Measurements from ENCODE around the gene MINDY2. TPM values are rescaled to one million over a fixed set of nuclear protein-coding genes. Genes with fewer than 3 reads are reported as not detected.

MINDY2 gene
- total RNA-seq, 4 donors from 2014 or later = 7.4 to 12.7 (median 10.4) TPM

GRCh38 chr15:58758141-58758540 lies 13.0 kb upstream of the MINDY2 start:
- no peak for TF ChIP-seq POLR2A (IDR thresholded peaks at IDR 0.05)
- TF ChIP-seq, protein P1, sequence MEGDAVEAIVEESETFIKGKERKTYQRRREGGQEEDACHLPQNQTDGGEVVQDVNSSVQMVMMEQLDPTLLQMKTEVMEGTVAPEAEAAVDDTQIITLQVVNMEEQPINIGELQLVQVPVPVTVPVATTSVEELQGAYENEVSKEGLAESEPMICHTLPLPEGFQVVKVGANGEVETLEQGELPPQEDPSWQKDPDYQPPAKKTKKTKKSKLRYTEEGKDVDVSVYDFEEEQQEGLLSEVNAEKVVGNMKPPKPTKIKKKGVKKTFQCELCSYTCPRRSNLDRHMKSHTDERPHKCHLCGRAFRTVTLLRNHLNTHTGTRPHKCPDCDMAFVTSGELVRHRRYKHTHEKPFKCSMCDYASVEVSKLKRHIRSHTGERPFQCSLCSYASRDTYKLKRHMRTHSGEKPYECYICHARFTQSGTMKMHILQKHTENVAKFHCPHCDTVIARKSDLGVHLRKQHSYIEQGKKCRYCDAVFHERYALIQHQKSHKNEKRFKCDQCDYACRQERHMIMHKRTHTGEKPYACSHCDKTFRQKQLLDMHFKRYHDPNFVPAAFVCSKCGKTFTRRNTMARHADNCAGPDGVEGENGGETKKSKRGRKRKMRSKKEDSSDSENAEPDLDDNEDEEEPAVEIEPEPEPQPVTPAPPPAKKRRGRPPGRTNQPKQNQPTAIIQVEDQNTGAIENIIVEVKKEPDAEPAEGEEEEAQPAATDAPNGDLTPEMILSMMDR (IDR thresholded peaks at IDR 0.05) = peak in 3 of 6 experiments; percentile 14 to 39 (median 23)
- DNase-seq = no peak
- no peak overlapping the region for H3K27ac ChIP-seq
- no peaks in the 10 kb centered on the region for H3K9me3 ChIP-seq
- H3K36me3 ChIP-seq = no peaks in the 10 kb centered on the region
- H3K4me1 ChIP-seq = no peaks in the 10 kb centered on the region
- no peak overlapping the region for H3K4me3 ChIP-seq
- H3K27me3 ChIP-seq = no peaks in the 10 kb centered on the region

- no peak for DNase-seq
- TF ChIP-seq, protein P1 (IDR thresholded peaks at IDR 0.05) = no peak
- no peak for TF ChIP-seq POLR2A (IDR thresholded peaks at IDR 0.05)
- Histone ChIP-seq H3K4me3 (no peak overlapping the region), H3K9me3 (no peaks in the 10 kb centered on the region), H3K4me1 (no peaks in the 10 kb centered on the region), H3K36me3 (no peaks in the 10 kb centered on the region), H3K27me3 (no peaks in the 10 kb centered on the region), H3K27ac (no peak overlapping the region)
Measured at GRCh38 chr15:58760385-58761009, 10.6 kb upstream of the MINDY2 start.

GRCh38 chr15:58761010-58761388 lies 10.1 kb upstream of the MINDY2 start:
- no peaks in the 10 kb centered on the region for H3K4me1 ChIP-seq
- no peaks in the 10 kb centered on the region for H3K27me3 ChIP-seq
- no peak overlapping the region for H3K4me3 ChIP-seq
- no peaks in the 10 kb centered on the region for H3K36me3 ChIP-seq
- H3K9me3 ChIP-seq = no peaks in the 10 kb centered on the region
- no peak for TF ChIP-seq POLR2A (IDR thresholded peaks at IDR 0.05)
- TF ChIP-seq, protein P1 (IDR thresholded peaks at IDR 0.05) = peak in 1 of 6 experiments; percentile 3
- no peak for DNase-seq
- H3K27ac ChIP-seq = no peak overlapping the region

GRCh38 chr15:58762285-58762684 lies 8.8 kb upstream of the MINDY2 start:
- no peaks in the 10 kb centered on the region for H3K27me3 ChIP-seq
- no peaks in the 10 kb centered on the region for H3K4me1 ChIP-seq
- H3K27ac ChIP-seq = no peak overlapping the region
- no peaks in the 10 kb centered on the region for H3K36me3 ChIP-seq
- H3K9me3 ChIP-seq = no peaks in the 10 kb centered on the region
- TF ChIP-seq POLR2A (IDR thresholded peaks at IDR 0.05) = no peak
- TF ChIP-seq, protein P1 (IDR thresholded peaks at IDR 0.05) = no peak
- no peak for DNase-seq
- no peak overlapping the region for H3K4me3 ChIP-seq

GRCh38 chr15:58762731-58763130 lies 8.4 kb upstream of the MINDY2 start:
- Histone ChIP-seq H3K27me3 (no peaks in the 10 kb centered on the region), H3K4me1 (no peaks in the 10 kb centered on the region), H3K27ac (no peak overlapping the region), H3K36me3 (no peaks in the 10 kb centered on the region), H3K9me3 (no peaks in the 10 kb centered on the region), H3K4me3 (no peak overlapping the region)
- no peak for TF ChIP-seq POLR2A (IDR thresholded peaks at IDR 0.05)
- TF ChIP-seq, protein P1 (IDR thresholded peaks at IDR 0.05) = no peak
- no peak for DNase-seq

DNA sequence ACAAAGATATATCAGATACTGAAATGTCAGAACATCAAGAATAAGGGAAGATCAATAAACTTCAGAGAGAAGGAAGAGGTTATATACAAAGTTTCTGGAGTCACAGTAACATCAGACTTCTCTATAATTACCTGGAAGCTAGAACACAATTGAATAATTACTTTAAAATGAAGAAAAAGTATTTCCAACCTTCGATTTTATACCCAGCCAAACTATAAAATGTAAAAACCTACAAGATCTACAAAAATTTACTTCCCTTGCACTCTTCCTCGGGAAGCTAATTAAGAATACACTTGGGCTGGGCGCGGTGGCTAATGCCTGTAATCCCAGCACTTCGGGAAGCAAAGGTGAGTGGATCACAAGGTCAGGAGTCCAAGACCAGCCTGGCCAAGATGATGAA lies 6.6 kb upstream of the MINDY2 start:
- H3K4me1 ChIP-seq = no peaks in the 10 kb centered on the region
- no peak for TF ChIP-seq POLR2A (IDR thresholded peaks at IDR 0.05)
- TF ChIP-seq, protein P1 (IDR thresholded peaks at IDR 0.05) = no peak
- DNase-seq = no peak
- no peak overlapping the region for H3K4me3 ChIP-seq
- H3K36me3 ChIP-seq = no peaks in the 10 kb centered on the region
- no peaks in the 10 kb centered on the region for H3K27me3 ChIP-seq
- H3K27ac ChIP-seq = no peak overlapping the region
- H3K9me3 ChIP-seq = no peaks in the 10 kb centered on the region
